Kidney capillary endothelial cell (primary cell): ENCODE data around the gene MRPS24.
"Not testable (repeated sequence)": the region's sequence is repeated elsewhere in the genome, so short reads cannot be mapped to it uniquely, and the experiment has no call there.

Experiments used
- DNase-seq: peaks from one replicate; pipeline ENCODE4 v3.0.0-alpha.2; 2018; ENCODE audit warnings: low spot score

The MRPS24 gene

GRCh38 chr7:43838201-43838658, 31.1 kb downstream of the MRPS24 start:
- no peak for DNase-seq

- peak; percentile 16 for DNase-seq
Measured at GRCh38 chr7:43834463-43835251, 34.7 kb downstream of the MRPS24 start.

- DNase-seq: not testable (repeated sequence)
Measured at GRCh38 chr7:43830917-43831316, 38.4 kb downstream of the MRPS24 start.

DNA sequence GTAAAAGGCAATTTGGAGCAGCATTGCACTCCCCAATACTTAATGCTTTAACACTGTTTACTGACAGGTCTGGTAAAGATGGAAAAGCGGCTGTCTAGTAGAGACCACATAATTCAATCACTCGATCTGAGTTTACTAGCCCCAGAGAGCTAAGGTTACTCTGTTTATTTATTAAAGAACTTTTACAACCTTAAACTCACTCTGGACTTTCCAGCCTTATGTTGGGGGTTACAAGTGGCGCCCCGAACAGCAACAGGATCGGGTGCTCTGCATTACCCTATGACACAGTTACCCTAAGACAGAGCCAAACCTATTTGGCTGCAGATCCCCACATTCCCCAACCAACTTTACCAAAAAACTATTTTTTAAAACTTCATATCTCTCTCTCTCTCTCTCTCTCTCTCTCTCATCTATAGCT, 43.9 kb downstream of the MRPS24 start:
- no peak for DNase-seq

GRCh38 chr7:43824963-43825362, 44.4 kb downstream of the MRPS24 start:
- DNase-seq: no peak

- not testable (repeated sequence) for DNase-seq
Measured at GRCh38 chr7:43824513-43824912, 44.8 kb downstream of the MRPS24 start.

GRCh38 chr7:43823941-43824340, 45.4 kb downstream of the MRPS24 start:
- DNase-seq: no peak

- not testable (repeated sequence) for DNase-seq
Measured at GRCh38 chr7:43823425-43823824, 45.9 kb downstream of the MRPS24 start.
